Activated CD4-positive, alpha-beta T cell treated with anti-CD3 and anti-CD28 coated beads, Interleukin-2, amount 50 U/mL, for 24 hours (primary cell): ENCODE results near the gene THY1.

ENCODE experiments used
- DNase-seq, 2 donors: peaks; one replicate each; pipeline ENCODE4 v3.0.0-alpha.2; 2020; ENCODE audit warnings: low read depth in 1 of 2, low spot score in 1 of 2

Gene THY1

GRCh38 chr11:119371067-119371601 is 51.8 kb downstream of the THY1 start:
- DNase-seq, result no peak

GRCh38 chr11:119370486-119371046 is 52.4 kb downstream of the THY1 start:
- DNase-seq, result no peak

GRCh38 chr11:119369132-119369925 is 53.6 kb downstream of the THY1 start:
- DNase-seq, result no peak

- DNase-seq, result no peak
These were observed 54.6 kb downstream of the THY1 start for GRCh38 chr11:119368121-119369034.

GRCh38 chr11:119367661-119368120 is 55.3 kb downstream of the THY1 start:
- DNase-seq, result no peak
